HG02938 (cell line): ENCODE results near the gene CEBPZOS.

Source experiments
- ATAC-seq: cut with Tn5 transposase; IDR thresholded peaks from one replicate; pipeline ENCODE4 v1.9.1; 2021; ENCODE audit warnings: mild to moderate bottlenecking, moderate library complexity; ENCODE audit not compliant: unreplicated experiment

Gene CEBPZOS

GRCh38 chr2:37196320-37197195 is at the start of gene CEBPZOS:
TSS of gene CEBPZOS (plus strand) at chr2:37196496. CDS start at chr2:37199705, 3,209 bp downstream.
- peak; percentile 67 for ATAC-seq

DNA sequence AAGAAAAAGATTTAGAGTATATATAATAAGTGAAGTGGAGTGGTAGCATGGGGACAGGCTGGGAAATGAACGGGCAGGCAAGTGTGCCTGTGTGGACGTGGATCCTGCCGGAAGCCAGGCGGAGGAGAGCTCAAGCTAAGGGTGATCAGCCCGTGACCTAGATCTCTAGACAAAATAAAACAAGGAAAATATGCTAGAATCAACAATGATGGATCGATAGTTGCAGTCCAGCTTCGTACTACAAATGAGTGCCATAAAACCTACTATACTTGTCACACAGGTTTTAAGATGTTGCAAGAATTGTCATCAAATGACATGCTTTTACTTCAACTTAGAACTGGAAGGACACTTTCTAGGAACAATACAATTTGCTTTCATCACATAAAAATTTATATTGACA is 48.0 kb upstream of the CEBPZOS start:
- ATAC-seq: no peak

DNA sequence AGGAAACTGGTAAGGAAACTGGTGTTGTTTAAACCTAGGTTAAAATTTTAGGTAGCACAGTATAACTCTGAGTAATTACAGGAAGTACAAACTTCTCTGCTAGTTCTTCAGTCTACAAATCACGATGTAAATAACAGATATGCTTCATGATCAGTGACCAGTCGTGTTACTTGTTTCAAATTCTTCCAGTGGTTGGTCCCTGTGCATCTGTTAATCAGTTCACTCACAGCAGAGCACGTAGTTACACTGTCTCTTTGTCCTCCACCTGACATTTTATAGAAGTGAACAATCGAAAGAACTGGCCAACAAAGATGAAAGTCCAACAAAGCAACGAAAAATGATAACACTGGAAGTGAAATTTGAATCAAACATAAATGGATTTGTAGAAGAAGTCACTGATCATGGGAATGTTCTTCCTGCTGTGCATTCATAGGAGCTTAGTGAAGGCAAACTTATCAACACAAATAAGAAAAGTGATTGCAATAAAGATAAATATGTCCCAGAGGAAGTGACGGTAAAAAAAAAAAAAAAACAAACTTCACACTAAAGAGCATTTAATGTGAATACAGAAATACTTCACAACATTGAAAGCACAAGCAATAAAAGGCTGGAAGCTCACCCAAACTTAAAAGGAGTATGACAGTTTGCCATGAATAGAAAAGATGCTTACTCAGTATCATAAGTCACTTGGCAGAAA is 46.5 kb upstream of the CEBPZOS start:
- ATAC-seq: no peak

GRCh38 chr2:37153224-37153623 is 43.1 kb upstream of the CEBPZOS start:
- no peak for ATAC-seq

GRCh38 chr2:37154785-37155184 is 41.5 kb upstream of the CEBPZOS start:
- ATAC-seq: no peak

- ATAC-seq: no peak
Observed at GRCh38 chr2:37156071-37156856, 40.0 kb upstream of the CEBPZOS start.

- ATAC-seq: peak; percentile 85
Observed at GRCh38 chr2:37156857-37157714, 39.2 kb upstream of the CEBPZOS start, which contains the start of gene EIF2AK2. TSS of gene EIF2AK2 (minus strand) at chr2:37156980. CDS start at chr2:37147806, 9,174 bp downstream.

DNA sequence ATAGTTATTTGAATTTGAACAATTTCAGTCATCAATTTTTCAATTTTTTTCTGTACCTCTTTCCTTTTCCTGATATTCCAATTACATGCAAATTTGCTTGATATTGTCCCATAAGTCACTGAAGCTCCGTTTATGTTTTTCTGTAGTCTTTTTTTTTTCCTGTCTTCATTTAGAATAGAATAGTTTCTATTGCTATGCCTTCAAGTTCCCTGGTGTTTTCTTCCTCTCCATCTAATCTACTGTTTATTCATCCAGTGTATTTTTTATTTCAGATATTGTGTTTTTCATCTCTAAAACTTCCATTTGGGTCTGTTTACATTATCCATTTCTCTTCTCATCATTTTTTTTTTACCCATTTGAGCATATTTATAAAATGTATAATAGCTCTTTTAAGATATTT is 31.5 kb upstream of the CEBPZOS start:
- no peak for ATAC-seq

DNA sequence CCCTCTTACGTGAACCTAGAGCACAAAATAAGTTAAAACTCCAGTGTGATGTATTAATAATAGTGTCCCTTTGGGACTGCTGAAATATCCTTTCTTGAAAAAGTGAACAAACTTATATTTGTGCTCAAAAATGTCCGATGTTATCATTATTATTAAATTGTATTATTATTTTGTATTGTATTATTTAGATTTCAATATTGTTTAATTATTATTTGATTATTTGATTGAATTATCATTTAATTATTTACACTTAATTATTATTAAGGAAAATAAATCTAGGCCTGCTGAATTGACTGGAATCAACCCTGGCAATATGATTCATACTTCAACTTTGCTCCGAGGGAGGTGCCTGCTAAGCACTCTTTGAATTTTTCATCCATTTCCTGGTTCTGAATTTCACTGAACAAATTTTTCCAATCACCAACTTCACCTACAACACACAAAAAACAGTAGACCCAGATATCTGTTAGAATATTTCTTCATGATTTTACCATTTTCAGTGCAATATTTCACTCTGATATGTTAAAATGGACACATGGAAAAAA is 28.6 kb upstream of the CEBPZOS start:
- no peak for ATAC-seq

- no peak for ATAC-seq
Observed at GRCh38 chr2:37168217-37168981, 27.9 kb upstream of the CEBPZOS start.

DNA sequence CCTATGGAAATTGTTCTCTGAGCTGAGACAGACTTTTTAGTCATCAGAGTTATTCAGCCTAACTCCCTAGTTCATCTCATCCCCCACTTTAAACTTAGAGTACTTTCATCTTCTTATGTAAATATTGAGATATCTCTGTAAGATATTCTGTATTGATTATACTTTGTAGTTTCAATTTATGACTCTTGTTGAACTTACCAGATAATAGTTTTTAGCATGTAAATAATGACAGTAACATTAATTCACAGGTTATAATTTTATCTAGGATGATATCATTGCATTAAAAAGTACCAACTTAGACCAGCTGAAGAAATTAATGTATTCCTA is 24.7 kb upstream of the CEBPZOS start:
- ATAC-seq: no peak

- ATAC-seq: no peak
Observed at GRCh38 chr2:37173741-37174140, 22.6 kb upstream of the CEBPZOS start.

- ATAC-seq: no peak
Observed at GRCh38 chr2:37180006-37180639, 16.2 kb upstream of the CEBPZOS start.

DNA sequence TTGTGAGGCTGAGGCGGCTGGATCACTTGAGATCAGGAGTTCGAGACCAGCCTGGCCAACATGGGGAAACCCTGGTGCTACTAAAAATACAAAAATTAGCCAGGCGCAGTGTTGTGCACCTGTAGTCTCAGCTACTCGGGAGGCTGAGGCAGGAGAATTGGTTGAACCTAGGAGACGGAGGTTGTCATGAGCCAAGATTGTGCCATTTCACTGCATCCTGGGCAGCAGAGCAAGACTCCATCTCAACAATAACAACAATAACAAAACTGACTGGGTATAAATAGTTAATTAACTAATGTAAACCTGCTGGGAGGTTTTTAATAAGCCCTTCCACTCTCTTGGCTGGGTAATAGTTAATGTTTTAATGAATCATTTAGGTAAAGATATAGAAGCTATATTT is 15.7 kb upstream of the CEBPZOS start:
- no peak for ATAC-seq

GRCh38 chr2:37181726-37182684 is 14.3 kb upstream of the CEBPZOS start:
- ATAC-seq: no peak

DNA sequence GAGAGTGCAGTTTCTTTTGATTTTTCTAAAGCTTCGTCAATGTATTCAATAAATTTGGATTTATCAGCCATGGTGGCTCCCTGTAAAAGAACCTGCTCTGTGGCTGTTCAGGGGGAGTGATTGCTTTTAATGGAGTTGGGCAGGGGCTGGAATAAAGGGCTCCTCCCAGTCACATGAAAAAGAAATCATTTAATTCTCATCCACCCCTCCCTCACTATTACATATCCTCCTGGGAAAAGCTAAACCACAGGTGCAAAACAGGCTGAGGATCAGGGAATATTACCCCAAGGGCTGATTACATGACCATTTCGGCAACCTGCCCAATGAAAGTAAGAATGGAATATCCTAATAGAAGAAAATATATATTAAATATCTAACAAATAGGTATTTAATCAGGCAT is 7.7 kb upstream of the CEBPZOS start, which contains the start of gene SULT6B1:
Gene SULT6B1, minus strand, starts transcription at position 101 of the 400 bp plus-strand sequence. Its CDS starts 30 bp downstream, at position 71.
- no peak for ATAC-seq

DNA sequence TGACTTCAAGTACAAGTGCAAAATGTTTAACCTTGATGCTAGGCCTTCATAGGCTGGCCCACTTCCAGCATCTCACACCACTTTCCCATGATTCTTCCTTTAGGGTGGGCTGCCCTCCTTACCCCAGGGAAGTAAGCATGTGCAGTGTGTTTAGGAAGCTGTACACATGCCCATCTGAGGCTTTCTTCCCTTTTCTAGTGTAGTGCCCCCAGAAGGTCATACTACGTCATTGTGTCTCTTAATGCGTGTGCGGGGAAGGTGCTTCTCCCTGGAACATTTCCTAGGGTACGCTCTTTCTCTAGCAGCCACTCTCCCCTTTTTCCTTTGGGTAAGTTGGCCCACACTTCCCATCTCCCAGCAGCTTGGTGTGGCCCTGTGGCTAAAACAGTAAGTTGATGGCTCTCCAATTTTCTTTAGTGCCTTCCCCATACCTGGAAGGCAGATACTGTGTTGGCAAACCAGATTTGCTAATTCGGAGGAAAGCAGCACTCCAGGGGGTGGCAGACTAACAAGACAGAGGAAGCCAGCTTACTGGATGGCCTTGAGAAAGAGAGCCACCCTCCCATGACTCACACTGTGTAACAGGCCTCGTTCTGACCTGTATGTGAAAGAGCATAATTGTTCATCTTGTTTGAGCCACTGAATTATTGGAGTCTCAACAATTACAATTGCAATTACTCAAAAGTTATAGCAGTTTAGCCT is 6.7 kb upstream of the CEBPZOS start:
- no peak for ATAC-seq
